ENCODE data around the gene GGTLC1.
"Not testable (repeated sequence)": the region's sequence is repeated elsewhere in the genome, so short reads cannot be mapped to it uniquely, and the experiment has no call there.

GGTLC1 gene

DNA sequence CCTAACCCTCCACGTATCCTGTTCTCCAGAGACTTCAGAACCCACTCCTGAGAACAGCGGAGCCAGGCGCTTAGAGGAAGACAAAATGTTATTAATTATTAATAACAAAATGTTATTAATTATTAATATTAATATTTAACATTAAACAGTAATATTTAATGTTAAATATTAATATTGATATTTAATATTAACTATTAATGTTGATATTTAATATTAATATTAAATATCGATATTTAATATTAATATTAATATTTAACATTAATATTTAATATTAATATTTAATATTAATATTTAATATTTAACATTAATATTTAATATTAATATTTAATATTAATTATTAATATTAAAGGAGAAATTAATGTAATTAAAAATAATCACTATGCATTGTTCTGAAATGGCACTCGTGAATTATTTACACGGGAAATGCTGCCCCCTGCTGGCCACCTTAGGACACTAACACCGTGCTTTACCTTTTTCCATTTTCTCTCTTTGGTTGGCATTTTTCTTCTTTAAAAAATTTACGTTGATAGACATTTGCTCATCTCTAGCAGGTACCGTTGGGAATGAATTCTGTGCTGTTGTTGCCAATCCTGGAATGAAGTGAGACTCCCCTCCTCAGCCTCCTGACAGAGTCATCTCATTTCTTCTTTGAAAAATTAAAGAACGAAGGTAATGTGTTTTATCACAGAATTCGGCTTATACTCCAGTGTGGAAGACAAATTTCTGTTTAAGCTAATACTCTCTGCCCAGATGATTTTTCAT lies 7.5 kb upstream of the GGTLC1 start:
- no peak for DNase-seq (ENCODE audit: low read depth)
- H3K4me3 ChIP-seq (ENCODE audit: low read depth, low read length), result no peak overlapping the region

- not testable (repeated sequence) for H3K4me3 ChIP-seq (ENCODE audit: low read depth, low read length); DNase-seq (ENCODE audit: low read depth)
Measured at GRCh38 chr20:23995291-23995690, 6.7 kb upstream of the GGTLC1 start.

DNA sequence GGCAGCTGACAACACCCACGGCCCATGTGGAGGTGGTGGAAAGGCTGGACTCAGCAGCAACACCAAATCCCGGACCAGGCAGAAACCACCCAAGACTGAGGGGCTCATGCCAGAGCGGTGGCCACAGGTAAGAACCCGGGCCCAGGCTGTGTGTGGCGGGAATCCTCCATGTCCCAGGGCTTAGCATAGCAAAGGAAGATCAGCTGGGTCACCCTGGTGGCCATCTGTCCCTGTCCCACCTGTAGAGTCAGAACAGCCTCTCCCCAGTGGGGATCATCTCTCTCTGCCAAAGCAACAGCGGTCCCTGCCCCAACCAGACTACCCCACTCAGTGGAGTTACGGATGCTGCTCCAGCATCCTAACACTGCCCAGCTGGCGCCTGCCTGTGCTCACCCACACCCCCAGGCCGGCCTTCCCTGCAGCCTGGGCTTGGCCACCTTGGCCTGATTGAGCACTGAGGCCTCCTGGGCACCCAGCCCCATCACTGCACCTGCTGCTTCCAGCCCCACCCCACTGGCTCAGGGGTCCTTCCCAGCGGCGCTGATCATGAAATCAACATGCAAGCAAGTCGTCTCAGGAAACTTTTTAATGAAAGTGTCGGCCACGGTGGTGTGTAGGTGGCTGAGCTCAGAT lies 5.5 kb upstream of the GGTLC1 start:
- H3K4me3 ChIP-seq (ENCODE audit: low read depth, low read length); DNase-seq (ENCODE audit: low read depth): not testable (repeated sequence)

DNA sequence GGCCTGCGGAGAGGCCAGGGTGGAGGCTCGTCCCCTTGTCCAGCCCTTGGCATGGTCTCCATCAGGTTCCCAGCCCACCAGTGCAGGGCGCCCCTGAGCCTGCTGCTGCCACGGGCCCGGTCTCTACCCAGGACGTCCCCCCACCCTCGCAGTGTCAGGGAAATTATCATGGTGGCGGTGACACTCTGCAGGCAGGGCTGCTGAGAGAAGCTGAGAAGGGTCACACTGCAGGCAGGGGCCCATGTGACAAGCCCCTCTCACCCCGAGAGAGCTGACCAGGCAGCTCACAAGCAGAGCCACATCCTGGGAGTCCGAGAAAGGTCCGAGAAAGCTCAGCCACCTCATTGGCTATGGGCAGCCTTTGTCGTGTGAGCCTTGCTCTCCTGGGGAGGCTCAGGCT lies 4.9 kb upstream of the GGTLC1 start:
- DNase-seq (ENCODE audit: low read depth); H3K4me3 ChIP-seq (ENCODE audit: low read depth, low read length): not testable (repeated sequence)

GRCh38 chr20:23990296-23990695 lies 1.7 kb upstream of the GGTLC1 start:
- DNase-seq (ENCODE audit: low read depth); H3K4me3 ChIP-seq (ENCODE audit: low read depth, low read length): not testable (repeated sequence)

GRCh38 chr20:23988966-23989365 lies 387 bp upstream of the GGTLC1 start:
- DNase-seq (ENCODE audit: low read depth); H3K4me3 ChIP-seq (ENCODE audit: low read depth, low read length): not testable (repeated sequence)

GRCh38 chr20:23986716-23987115 lies 1.9 kb downstream of the GGTLC1 start:
- not testable (repeated sequence) for H3K4me3 ChIP-seq (ENCODE audit: low read depth, low read length); DNase-seq (ENCODE audit: low read depth)

- not testable (repeated sequence) for DNase-seq (ENCODE audit: low read depth); H3K4me3 ChIP-seq (ENCODE audit: low read depth, low read length)
Measured at GRCh38 chr20:23986310-23986709, 2.3 kb downstream of the GGTLC1 start.

DNA sequence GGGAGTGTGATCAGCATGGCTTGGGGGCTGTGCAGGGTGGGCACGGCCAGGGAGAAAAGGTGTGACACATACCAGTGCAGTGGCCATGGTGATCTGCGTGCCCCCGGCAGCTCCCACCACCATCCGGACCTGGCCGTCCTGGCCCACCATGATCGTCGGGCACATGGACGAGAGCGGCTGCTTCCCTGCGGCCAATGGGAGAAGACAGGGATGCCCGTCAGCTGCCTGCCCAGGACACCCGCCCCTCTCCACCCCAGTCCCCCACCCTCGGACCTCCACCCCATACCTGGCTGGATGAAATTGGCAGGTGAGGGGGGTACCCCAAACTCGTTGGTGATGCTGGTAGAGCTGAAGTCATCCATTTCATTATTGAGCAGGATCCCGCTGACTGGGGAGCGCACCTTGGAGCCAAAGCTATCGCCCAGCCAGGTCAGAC lies 2.8 kb downstream of the GGTLC1 start:
- DNase-seq (ENCODE audit: low read depth); H3K4me3 ChIP-seq (ENCODE audit: low read depth, low read length): not testable (repeated sequence)

DNA sequence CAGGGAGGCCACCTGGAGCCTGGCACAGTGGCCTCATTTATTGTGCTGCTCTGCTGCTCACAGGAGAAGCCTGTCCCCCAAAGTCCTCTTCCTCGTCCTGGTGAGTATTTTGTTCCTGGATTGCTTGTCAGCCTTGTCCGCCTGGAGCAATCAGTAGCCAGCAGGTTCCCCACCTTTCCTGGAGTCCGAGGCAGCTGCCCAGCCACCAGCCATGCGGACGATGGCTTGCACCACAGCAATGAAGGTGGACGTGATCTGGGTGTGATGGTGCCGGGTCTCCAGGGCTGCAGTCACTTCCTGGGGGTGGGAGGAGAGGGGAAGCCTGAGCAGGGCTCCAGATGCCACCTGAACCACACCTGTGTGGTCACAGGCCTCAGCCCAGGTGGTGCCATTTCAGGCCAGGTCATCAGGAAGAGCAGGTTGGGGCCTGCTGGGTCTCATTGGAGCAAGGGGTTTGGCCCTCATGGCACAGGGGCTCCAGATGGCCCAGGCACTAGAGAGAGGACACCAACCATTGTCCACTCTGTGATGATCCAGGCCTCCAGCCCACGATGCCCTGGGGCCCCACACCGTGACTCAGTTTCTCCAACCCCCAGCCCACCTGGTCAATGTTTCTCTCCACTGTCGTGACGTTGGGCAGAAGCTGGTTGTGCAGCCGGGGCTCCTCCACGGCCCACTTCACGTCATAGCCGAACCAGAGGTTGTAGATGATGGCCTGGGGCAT lies 3.4 kb downstream of the GGTLC1 start:
- not testable (repeated sequence) for H3K4me3 ChIP-seq (ENCODE audit: low read depth, low read length); DNase-seq (ENCODE audit: low read depth)

DNA sequence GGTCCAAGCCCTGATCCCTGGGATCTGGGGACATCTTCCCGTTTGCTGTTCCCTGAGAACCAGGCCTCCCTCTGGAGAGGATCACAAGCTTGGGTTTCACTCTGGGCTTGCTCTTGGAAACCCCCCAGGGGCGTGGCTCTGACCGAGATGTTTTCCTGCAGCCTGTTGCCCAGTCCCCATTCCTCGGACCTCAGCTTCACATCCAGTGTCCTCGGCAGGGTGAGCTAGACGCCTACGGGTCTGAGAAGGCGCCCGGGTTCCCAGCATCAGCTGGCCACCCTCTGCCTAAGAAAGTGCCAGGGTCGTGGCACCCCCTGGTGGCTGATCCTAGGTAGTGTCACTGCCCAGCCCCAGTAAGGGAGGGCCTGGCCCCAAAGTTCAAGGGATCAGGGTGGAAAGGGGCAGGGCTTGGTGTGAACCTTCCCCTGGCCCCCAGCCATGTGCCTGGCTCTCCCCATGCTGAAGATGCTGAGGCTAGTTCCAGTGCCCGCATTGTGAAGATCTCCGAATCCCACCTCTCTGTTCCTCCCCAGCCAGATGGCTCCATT lies 4.0 kb downstream of the GGTLC1 start:
- H3K4me3 ChIP-seq (ENCODE audit: low read depth, low read length); DNase-seq (ENCODE audit: low read depth): not testable (repeated sequence)

DNA sequence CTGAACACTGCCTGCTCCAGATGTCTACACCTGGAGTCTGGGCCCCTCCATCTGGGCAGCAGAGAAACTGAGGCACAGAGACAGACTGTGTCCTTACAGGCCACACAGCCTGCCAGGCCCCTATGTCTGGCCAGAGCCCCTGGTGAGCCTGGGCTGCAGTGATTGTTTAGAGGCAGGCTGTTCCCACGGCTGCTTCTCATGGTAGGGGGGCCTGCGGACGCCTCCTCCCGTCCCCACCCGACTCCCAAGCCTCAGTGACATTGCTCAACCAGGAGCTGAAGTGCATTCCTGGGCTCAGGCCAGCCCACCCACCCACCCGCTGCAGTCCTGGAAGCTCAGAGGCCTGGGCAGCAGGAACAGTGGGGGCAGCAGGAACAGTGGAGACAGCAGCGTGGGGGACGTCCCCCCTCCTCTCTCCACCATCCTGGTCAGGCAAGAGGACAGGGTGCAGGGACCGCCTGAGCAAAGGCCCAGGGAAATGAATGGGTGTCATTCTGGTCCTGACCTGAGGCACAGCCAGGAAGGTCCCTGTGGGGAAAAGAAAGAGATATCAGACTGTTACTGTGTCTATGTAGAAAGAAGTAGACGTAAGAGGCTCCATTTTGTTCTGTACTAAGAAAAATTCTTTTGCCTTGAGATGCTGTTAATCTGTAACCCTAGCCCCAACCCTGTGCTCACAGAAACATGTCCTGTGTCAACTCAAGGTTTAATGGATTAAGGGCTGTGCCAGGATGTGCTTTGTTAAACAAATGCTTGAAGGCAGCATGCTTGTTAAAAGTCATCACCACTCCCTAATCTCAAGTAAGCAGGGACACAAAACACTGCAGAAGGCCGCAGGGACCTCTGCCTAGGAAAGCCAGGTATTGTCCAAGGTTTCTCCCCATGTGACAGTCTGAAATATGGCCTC lies 6.2 kb downstream of the GGTLC1 start:
- not testable (repeated sequence) for H3K4me3 ChIP-seq (ENCODE audit: low read depth, low read length); DNase-seq (ENCODE audit: low read depth)

GRCh38 chr20:23981526-23981925 lies 7.1 kb downstream of the GGTLC1 start:
- H3K4me3 ChIP-seq (ENCODE audit: low read depth, low read length); DNase-seq (ENCODE audit: low read depth): not testable (repeated sequence)

GRCh38 chr20:23981014-23981413 lies 7.6 kb downstream of the GGTLC1 start:
- H3K4me3 ChIP-seq (ENCODE audit: low read depth, low read length); DNase-seq (ENCODE audit: low read depth): not testable (repeated sequence)

- not testable (repeated sequence) for H3K4me3 ChIP-seq (ENCODE audit: low read depth, low read length)
Measured at GRCh38 chr20:23979899-23980811, 8.4 kb downstream of the GGTLC1 start.

DNA sequence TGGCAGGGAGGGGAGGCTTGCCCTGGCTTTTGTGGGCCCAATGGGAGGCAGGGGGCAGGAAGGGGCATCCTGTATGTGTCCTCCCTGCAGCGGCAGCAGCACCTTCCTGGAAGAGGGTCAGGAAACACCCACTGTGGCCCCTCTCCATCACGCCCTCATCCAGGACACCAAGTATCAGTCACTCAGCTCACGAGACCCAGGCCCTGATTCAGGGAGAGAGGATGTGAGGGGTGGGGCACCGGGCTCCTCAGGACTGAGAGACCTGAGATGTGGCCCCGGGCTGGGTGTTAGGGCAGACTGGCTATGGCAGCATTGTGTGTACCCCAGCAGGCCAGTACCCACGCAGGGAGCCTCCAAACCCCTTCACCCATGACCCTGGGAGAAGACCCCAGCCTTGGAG lies 9.2 kb downstream of the GGTLC1 start:
- not testable (repeated sequence) for DNase-seq (ENCODE audit: low read depth)

More at GRCh38 chr20:23979899-23980811, 8.4 kb downstream of the GGTLC1 start:
- not testable (repeated sequence) for DNase-seq (ENCODE audit: low read depth)

GRCh38 chr20:23978457-23978856 lies 10.1 kb downstream of the GGTLC1 start:
- not testable (repeated sequence) for H3K4me3 ChIP-seq (ENCODE audit: low read depth, low read length); DNase-seq (ENCODE audit: low read depth)

More for the DNA sequence above, 9.2 kb downstream of the GGTLC1 start:
- H3K4me3 ChIP-seq (ENCODE audit: low read depth, low read length), result not testable (repeated sequence)

DNA sequence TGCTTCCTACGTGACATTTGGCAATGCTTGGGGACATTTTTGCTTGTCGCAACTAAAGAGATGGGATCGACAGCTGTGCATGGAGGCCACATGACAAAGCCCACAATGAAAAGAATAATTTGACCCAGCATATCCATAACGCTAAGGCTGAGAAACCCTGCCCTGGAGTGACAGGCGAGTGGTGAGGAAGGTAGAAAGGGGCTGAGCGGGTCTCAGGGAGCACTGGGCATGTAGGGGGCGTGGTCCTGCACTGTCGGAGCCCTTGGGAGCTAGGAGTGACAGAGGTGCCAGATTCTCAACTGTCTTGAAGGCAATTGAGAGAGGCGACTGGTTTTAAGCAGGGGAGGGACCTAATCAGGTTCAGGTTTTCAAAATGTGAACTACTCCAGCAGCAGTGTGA lies 13.6 kb downstream of the GGTLC1 start:
- DNase-seq (ENCODE audit: low read depth), result no peak
- H3K4me3 ChIP-seq (ENCODE audit: low read depth, low read length), result no peak overlapping the region
